ENCODE measurements around the gene STARD9.

GRCh38 chr15:42692536-42692935, 117.1 kb downstream of the STARD9 start:
- TF ChIP-seq CTCF (CRISPR knock-in tag; IDR thresholded peaks at IDR 0.05) (no peak), PRDM10 (CRISPR knock-in tag; IDR thresholded peaks at IDR 0.05; ENCODE audit: low read depth) (no peak), ZNF318 (CRISPR knock-in tag; IDR thresholded peaks at IDR 0.05) (no peak), ZNF512B (CRISPR knock-in tag; IDR thresholded peaks at IDR 0.05; ENCODE audit: borderline replicate concordance) (no peak), REPIN1 (CRISPR knock-in tag; IDR thresholded peaks at IDR 0.05; ENCODE audit: borderline replicate concordance, low read depth) (no peak), ZKSCAN1 (IDR thresholded peaks at IDR 0.05; ENCODE audit: low read length) (no peak), EP300 (IDR thresholded peaks at IDR 0.05; ENCODE audit: low read depth in 2 of 2, low read length in 2 of 2) (no peak), EP300 (CRISPR knock-in tag; IDR thresholded peaks at IDR 0.05; ENCODE audit: borderline replicate concordance) (no peak), ZNF878 (CRISPR knock-in tag; IDR thresholded peaks at IDR 0.05) (no peak)
- TF ChIP-seq, protein P1, sequence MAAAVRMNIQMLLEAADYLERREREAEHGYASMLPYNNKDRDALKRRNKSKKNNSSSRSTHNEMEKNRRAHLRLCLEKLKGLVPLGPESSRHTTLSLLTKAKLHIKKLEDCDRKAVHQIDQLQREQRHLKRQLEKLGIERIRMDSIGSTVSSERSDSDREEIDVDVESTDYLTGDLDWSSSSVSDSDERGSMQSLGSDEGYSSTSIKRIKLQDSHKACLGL (CRISPR knock-in tag; IDR thresholded peaks at IDR 0.05) = no peak
